UCSD-AML1 (cell line): ENCODE data around the gene NCK2.
A peak's percentile ranks its signal among the peaks of the same experiment; 100 is the strongest.

Experiments used
- DNase-seq: peaks from one replicate; lab custom pipeline; 2025; ENCODE audit not compliant: unreplicated experiment; lab: John Stamatoyannopoulos, UW

The NCK2 gene

DNA sequence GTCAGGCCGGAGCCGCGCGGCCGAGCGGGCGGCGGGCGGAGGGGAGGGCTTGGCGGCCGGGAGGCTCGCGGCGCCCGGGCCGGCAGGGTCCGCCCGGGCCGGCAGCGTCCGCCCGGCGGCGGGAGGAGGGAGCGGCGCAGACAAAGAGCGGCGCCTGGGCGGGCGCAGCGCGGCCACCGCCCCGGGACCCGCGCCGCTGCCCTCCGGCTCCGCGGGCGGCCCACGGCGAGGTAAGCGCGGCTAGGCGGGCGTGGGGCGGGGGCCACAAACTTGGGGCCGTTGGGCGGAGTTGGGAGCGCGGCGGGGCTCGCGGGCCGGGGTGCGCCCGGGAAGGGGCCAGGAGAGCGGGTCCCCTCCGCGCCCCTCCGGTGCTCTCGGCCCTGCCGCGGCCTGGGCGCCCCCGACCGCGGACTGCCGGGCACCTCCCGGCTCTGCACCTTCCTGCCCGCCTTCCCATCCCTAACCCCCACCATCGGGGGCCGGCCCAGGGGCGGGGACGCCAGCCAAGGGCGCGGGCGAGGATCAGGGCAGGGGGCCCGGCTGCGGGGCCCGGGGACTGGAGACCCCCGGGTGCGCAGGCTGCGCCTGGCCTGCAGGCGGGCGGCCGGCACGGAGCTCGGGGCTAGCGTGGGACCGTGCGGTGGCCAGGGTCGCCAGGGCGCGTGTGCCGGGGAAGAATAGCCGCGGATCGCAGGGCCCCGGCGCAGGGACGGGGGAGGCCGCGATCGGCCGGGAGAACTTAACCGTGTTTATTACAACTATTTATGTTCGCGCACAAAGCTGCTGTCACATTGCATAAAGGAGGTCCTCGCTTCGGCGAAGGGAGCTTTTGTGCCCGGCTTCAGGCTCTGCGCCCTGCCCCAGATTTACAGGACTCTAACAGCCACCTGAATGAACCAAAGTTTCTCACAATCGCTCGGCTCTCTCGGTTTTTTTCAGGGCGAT, at the start of gene NCK2:
Gene NCK2, plus strand, starts transcription at position 4 of the 945 bp plus-strand sequence. CDS start 110,152 bp downstream, outside the sequence.
- peak; percentile 38 for DNase-seq

- no peak for DNase-seq
Measured at GRCh38 chr2:105697781-105698449, 46.8 kb upstream of the NCK2 start.

DNA sequence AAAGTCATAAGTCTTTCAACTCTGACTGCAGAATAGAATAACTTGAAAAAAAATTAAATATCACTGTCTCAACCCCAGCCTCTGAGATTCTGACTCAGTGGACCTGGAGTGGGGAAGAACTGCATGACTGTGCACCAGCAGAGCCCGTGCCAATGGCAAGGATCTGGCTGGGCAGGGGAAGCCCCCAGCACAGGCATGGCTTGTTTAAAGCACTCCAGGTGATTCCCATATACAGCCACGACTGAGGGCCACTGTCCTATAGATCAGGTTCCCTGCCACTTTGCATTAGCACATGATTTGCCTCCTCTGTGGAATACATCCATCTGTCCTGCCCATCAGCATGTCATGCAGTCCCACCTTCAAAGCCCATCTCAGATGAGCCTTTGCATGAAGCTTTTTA, 45.9 kb upstream of the NCK2 start:
- DNase-seq: no peak

DNA sequence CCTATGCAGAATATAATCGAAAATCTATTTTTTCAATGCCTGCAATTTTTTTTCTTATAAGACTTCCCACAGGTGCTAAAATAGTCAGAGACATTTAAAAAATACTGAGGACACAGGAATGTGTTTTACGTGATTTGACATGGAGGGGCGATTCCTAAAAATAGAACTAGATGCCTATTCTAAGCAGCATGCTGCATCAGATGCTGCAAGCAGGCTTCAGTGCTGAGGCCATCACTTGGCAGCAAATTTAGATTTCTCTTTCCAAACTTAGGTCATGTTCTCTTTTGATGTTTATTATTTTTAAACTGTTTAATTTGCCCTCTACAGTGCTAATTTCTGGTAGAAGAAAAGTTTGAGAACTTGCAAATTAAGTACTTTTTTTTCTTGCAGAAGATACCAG, 43.7 kb upstream of the NCK2 start:
- no peak for DNase-seq

DNA sequence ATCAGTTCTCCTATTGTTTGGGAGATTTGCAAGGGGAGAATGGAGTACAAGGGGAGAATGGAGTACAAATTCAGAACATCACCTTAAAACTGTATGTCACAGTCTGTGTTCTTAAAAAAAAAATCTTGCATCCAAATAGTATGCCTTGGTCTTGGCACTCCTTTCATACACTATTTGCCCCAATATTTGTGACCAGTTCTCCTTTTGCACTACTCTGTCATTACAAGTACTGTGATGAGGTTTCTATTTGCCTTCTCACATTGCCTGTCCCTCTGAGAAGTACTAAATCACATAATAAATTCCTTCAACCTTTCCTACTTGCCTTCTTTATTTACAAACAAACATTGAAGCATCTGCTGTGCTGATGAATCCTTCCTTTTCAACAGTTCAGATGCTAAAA, 36.0 kb upstream of the NCK2 start:
- DNase-seq: no peak

DNA sequence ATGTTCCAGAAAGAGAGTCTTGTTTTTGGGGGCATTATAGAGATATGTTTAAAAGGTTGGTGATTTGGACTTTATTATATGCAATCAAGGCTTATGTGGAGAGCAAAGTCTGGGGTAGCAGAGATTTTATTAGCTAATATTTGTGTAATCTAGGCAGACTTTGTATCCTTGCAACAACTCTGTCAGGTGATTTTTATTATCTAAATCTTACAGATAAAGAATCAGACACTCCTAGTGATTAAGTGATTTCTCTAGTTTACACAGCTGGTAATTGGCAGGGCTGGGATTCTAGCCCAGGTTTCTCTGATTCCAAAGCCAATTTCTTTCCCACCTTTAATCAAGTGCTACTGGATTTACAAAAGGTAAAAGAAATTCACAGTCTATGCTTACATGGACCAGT, 33.3 kb upstream of the NCK2 start:
- no peak for DNase-seq

GRCh38 chr2:105712166-105712915, 32.4 kb upstream of the NCK2 start:
- no peak for DNase-seq

DNA sequence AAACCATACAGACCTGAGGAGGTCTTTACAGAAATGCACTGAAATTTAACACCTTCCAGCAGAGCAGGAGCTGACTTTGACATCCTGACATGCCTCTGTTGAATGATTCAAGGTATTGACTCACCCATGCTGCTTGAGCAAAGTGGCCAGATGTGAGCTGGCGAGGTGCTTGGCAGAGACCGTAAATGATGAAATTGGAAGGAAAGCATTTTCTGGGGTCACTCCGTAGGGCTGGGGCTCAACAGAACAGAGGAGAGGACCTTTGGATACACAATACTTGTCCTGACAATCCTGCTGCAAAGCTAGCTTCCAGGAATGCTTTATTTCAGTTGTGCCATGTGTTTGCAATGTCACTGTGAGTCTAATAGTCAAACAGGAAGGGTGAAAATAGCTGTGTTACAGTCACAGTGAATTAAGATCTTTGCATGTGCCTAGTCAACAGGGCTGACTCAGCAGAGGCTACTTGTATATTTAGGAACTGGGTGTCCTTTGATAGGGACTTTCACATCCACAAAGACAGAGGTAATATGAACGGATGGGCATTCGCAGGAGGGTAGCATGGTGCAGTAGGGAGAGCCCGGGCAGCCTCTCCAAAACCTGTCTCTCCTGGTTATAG, 31.6 kb upstream of the NCK2 start:
- DNase-seq: no peak

DNA sequence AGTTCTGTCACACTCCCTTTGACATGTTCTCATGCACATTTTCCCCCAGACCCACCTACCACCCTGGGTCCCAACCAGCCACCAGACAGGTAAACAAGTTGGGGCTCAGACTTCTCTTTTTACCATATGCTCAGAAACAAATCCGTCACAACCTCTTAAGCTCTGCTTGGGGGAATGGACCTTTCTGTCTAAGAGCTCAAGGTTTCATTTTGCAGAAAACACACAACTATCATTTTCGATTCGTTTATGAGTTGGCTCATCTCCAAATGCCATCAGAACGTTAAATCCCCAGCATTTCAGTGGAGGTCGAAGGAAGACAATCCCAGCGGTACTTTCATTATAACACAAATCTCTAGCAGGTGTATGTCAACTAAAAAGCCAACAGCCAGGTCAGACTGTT, 30.6 kb upstream of the NCK2 start:
- DNase-seq: no peak

- DNase-seq: no peak
Measured at GRCh38 chr2:105718846-105719481, 25.7 kb upstream of the NCK2 start.

- DNase-seq: no peak
Measured at GRCh38 chr2:105721991-105722511, 22.7 kb upstream of the NCK2 start.

DNA sequence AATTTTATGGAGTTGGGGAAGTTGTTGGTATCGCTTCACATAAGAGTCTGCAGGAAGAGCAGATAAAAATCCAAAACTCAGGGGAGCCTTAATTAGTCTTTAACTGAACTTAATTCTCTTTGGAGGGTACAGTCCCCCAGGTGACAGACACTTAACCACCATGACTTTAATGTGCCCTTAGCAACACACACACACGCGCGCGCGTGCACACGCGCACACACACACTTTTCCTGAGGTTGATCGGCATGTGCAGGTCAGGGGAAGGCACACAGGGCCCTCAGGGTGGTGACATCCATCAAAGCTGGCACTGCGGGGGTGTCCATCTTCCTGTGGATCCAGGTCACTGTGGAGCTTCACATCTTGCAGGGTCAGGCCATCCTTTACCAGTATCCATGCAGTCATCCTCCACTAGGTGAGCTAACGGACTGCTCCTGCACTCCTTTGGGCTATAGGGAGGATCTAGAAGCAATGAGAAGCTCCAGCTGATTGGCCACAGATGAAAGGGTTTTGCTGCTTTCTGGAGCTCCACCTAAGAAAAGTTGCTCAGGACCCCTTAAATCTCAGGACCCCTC, 21.9 kb upstream of the NCK2 start:
- DNase-seq: no peak

GRCh38 chr2:105723431-105723830, 21.3 kb upstream of the NCK2 start:
- no peak for DNase-seq

GRCh38 chr2:105725388-105725787, 19.3 kb upstream of the NCK2 start:
- no peak for DNase-seq

GRCh38 chr2:105730170-105730569, 14.5 kb upstream of the NCK2 start:
- DNase-seq: no peak

DNA sequence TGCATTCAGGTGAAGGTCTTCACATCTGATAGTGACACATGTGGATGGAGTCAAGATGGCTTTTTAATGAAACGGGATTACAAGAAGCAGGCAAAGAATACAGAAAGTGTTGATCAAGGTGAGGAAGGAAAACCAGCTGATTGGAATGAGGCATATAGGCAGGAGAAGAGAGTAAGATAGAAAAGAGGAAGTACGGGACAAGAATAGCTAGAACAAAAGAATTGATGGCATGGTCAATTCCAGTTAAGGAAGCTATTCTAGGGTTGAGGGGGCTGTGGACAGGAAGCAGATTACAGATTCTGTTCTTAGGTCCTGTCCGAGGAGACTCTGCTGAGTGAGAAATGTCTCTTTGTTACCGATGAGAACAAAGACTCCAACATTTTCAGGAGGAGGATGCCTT, 13.2 kb upstream of the NCK2 start:
- DNase-seq: no peak

GRCh38 chr2:105732101-105732500, 12.6 kb upstream of the NCK2 start:
- no peak for DNase-seq

DNA sequence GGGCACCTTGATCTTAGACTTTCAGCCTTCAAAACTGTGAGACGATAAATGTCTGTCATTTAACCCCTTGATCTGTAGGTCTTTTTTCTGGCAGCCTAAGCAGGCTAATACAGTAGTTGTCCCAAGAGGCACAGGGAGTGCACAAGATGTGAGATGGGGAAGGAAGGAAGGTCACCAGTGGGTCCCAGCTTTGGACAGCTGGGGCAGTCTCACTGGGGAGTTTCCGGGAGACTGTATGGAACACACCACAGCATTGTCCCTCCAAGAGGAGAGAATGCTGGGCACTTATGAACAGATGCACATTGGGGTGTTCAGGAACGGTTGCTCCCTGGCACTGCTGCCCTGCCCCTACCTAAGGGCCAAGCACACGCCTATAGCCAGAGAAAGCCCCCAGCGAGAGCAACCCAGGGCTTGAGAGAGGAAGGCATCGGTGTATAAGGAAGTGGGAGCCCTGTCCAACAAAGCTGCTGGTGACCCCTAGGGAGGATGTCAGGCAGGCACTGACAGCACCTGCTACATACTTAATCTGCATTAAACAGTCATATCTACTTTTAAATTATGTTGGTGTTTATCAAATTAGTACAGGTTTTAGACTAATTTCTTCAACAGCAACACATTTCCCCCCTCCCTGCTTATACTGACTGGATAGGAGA, 11.6 kb upstream of the NCK2 start:
- DNase-seq: no peak

DNA sequence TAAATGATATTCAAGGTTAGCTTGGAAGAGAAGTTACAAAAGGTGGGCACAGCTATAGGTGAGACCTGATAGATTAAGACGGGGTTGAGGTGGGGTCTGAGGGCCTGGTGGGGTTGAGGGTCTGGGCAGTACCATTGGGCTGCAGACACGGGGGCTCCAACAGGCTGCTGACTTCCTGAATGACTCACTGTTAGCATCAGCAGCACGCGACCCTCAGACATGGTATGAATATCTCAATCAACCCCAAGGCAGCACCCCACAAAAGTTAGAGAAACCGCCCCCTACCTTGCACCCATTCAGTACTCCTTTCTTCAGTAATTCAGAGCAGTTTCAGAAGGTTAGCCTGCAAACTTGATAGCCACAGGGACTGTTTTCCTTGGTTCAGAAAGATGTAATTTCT, 10.8 kb upstream of the NCK2 start:
- no peak for DNase-seq
